Heart right ventricle (tissue), 16 donors: Measurements from ENCODE around the gene SH2D3C. TPM values are rescaled to one million over a fixed set of nuclear protein-coding genes. Genes with fewer than 3 reads are reported as not detected.

Experiments
- ATAC-seq, 8 donors: fragments of 200-7000 bp; cut with Tn5 transposase; one replicate each; pipeline ENCODE4 v1.9.1; 2020; ENCODE audit warnings: mild to moderate bottlenecking in 8 of 8, moderate library complexity in 8 of 8, moderate number of reproducible peaks in 1 of 8
- DNase-seq, 2 donors: peaks; one replicate each; pipeline ENCODE4 v3.0.0-alpha.2; 2020
- H3K27ac ChIP-seq, 10 donors: fragments of 200-600 bp; sonication (generic) in 2 of 10; one replicate each; pipeline versions ENCODE4 v1.5.0 to v1.8.0; 2020 to 2022; ENCODE audit warnings: mild to moderate bottlenecking in 3 of 10
- H3K27me3 ChIP-seq, 7 donors: fragments of 200-600 bp; one replicate each; pipeline ENCODE4 v1.8.0; 2021 to 2022; ENCODE audit warnings: mild to moderate bottlenecking in 2 of 7
- H3K36me3 ChIP-seq, 9 donors: fragments of 200-600 bp; sonication (generic) in 1 of 9; one replicate each; pipeline versions ENCODE4 v1.5.0 to v1.8.0; 2020 to 2022; ENCODE audit warnings: mild to moderate bottlenecking in 2 of 9
- H3K4me1 ChIP-seq, 9 donors: fragments of 200-600 bp; sonication (generic) in 1 of 9; one replicate each; pipeline versions ENCODE4 v1.5.0 to v1.8.0; 2020 to 2022; ENCODE audit warnings: mild to moderate bottlenecking in 4 of 9
- H3K4me3 ChIP-seq, 10 donors: fragments of 200-600 bp; sonication (generic) in 2 of 10; one replicate each; pipeline versions ENCODE4 v1.5.0 to v1.8.0; 2020 to 2022; ENCODE audit warnings: mild to moderate bottlenecking in 7 of 10, moderate library complexity in 2 of 10
- H3K9me3 ChIP-seq, 11 donors: fragments of 200-600 bp in 10 of 11; sonication (generic) in 2 of 11; one replicate each; pipeline versions ENCODE4 v1.5.0 to v1.8.0; 2013 to 2022; ENCODE audit warnings: mild to moderate bottlenecking in 2 of 11, control low read depth in 1 of 11, moderate library complexity in 1 of 11
- WGBS, 2 donors: extraction: QIAGEN DNeasy Blood & Tissue Kit; methylation state at CpG; one replicate each; pipeline ENCODE4 v1.1.7; 2013; ENCODE audit warnings: inconsistent platforms in 1 of 2; 5-methylcytosine and 5-hydroxymethylcytosine counted together
- intact Hi-C, 10 donors: fragments of 100-400 bp; cut with DNase I; formaldehyde crosslinking; loops; one replicate each; pipeline versions ENCODE4 v1.11.1 to v1.14.2; 2022
- polyA plus RNA-seq, 2 donors: library from polyadenylated mRNA; stranded (reverse); fragments of 200-250 nt; gene quantifications; one replicate each; pipeline ENCODE4 v1.2.3, GENCODE V29; 2013
- total RNA-seq, 10 donors: library from RNA; stranded (reverse); fragmentation: NEBNext Ultra II Directional in 3 of 10; extraction: Animal tissue kit (Norgen Biotek cat#: 25700) in 3 of 10; gene quantifications; one replicate each; pipeline versions ENCODE4 v1.2.1 to v1.2.4, GENCODE V29; 2021 to 2023
- TF ChIP-seq, protein P1 (sequence below), 9 donors: fragments of 200-600 bp; sonication (generic) in 2 of 9; IDR thresholded peaks; one replicate each; pipeline versions ENCODE4 v1.5.0 to v1.8.0; 2021 to 2022; ENCODE audit warnings: antibody characterized with exemption in 9 of 9, mild to moderate bottlenecking in 5 of 9, moderate library complexity in 1 of 9
- donor health status: Arrhythmogenic right ventricular cardiomyopathy.
- donor health status: ischemic (EF 13 %, LVEDD 7.1; RV severe dilation, severe dysfunction).
- donor health status: healthy with polysubstance abuse.
- donor health status: DM: no; HTN: yes; CAD: no.
- donor health status: DM: no; HTN: no; CAD: no.
- donor health status: ischemic (EF 25% LVEDD 6.9; RV normal size, moderate dysfunction).
- donor health status: ischemic (EF 25% LVEDD 5.7; RV mildly dilated, moderate dysfunction).
- donor health status: healthy.
- donor health status: DM: yes; HTN: yes; CAD: no.
- donor health status: Ischemic cardiomyopathy.
- donor health status: ischemic (EF 35%, LVEDD 5.7; RV mildly dilated, moderate dysfunction).
- donor health status: nonischemic (EF 11% LVEDD 7.7; RV severe dilation, severe dysfunction).
- donor health status: DM: yes; HTN: yes; CAD: no.
- donor health status: PGD.
- donor health status: ischemic (EF 29% LVEDD 5.4; RV normal size, mild dysfunction).
- donor health status: nonischemic (EF 23%, LVEDD 6.1; RV moderate dilation, normal function).

Gene SH2D3C
- total and polyA plus RNA-seq, 12 donors = 10.9 to 36.7 (median 18.8) TPM

DNA sequence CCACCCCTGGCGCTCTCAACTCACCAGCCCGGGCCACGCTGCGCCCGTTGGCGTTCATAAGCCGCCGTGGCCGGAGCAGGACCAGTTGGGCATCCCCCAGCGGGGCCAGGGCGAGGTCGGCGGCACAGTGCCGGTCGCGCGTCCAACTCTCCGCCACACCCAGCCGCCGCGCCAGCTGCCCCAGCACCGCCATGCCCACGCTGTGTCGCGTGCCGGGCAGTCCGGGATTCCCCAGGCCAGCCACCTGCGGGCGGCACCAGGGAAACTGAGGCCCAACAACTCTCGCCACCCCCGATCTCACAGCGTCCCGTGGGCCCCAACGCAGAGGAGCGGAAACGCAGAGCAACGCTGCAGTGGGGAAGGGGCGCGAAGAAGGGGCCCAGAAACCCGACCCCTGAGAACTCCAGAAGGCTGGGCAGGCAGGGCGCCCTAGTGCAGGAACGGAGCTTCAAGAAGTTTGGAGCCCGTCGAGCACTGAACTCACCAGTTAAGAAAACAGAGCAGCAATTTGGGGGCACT is 63.5 kb downstream of the SH2D3C start:
- TF ChIP-seq, protein P1, sequence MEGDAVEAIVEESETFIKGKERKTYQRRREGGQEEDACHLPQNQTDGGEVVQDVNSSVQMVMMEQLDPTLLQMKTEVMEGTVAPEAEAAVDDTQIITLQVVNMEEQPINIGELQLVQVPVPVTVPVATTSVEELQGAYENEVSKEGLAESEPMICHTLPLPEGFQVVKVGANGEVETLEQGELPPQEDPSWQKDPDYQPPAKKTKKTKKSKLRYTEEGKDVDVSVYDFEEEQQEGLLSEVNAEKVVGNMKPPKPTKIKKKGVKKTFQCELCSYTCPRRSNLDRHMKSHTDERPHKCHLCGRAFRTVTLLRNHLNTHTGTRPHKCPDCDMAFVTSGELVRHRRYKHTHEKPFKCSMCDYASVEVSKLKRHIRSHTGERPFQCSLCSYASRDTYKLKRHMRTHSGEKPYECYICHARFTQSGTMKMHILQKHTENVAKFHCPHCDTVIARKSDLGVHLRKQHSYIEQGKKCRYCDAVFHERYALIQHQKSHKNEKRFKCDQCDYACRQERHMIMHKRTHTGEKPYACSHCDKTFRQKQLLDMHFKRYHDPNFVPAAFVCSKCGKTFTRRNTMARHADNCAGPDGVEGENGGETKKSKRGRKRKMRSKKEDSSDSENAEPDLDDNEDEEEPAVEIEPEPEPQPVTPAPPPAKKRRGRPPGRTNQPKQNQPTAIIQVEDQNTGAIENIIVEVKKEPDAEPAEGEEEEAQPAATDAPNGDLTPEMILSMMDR (IDR thresholded peaks at IDR 0.05) = no peak
- H3K9me3 ChIP-seq = no peaks in the 10 kb centered on the region
- no peaks in the 10 kb centered on the region for H3K36me3 ChIP-seq
- H3K27me3 ChIP-seq = no peaks in the 10 kb centered on the region
- H3K27ac ChIP-seq = peak overlapping the region in 9 of 10 donors; percentile 37 to 91 (median 87)
- intact Hi-C loops = loop anchor here in 3 of 10 donors (5.0 kb wide), 1 partner anchor 103 kb away; the partner anchor contains the start of gene STXBP1 (in 3 of the 3)
- WGBS, 2 donors = 0% methylated on average over 42 to 44 of the region's 44 CpGs
- H3K4me3 ChIP-seq = peak overlapping the region; percentile 52 to 95 (median 82)
- peak in 1 of 2 donors; percentile 40 for DNase-seq
- peaks cover 5 to 23% (median 18%) of the 10 kb centered on the region in 9 donors for H3K4me1 ChIP-seq
- peak in 7 of 8 donors; percentile 5 to 40 (median 14) for ATAC-seq

DNA sequence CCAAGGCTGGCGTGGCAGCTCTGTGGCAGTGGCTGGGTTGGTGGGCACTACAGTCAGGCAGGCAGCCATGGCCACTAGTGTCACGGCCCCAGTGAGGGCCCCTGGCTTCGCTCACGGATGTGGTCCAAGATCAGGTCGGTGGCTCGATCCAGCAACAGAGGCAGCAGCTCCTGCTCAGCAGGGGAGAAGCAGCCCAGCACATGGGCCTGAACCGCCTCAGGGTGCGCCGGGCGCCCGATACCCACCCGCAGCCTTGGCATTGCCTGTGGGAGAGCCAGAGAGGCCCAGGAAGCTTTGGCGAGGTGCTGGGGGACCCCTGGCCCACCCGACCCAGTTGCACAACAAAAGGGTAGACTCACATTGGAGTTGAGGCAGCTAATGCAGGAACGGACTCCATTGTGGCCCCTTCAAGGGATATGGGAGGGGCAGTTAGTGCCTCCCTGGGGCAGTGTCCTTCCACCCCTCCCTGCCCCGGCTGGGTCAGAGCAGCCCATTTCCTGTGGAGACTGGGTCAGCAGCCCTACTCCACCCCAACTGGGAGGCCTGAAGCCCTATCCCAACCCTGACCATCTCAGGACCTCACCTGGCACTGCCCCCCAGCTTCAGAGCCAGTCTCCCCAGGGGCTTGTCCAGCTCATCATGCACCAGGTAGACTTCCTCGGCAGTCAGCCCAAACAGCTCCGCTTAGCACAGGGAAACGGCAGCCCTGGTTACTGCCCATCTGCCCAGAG is 64.3 kb downstream of the SH2D3C start:
- Histone ChIP-seq H3K36me3 (no peaks in the 10 kb centered on the region), H3K9me3 (no peaks in the 10 kb centered on the region), H3K27me3 (no peaks in the 10 kb centered on the region), H3K4me1 (peaks cover 5 to 23% (median 18%) of the 10 kb centered on the region in 9 donors), H3K4me3 (peak overlapping the region in 9 of 10 donors; percentile 52 to 95 (median 83)), H3K27ac (peak overlapping the region in 1 of 10 donors; percentile 87)
- ATAC-seq = no peak
- 78 to 79% methylated on average over 18 to 19 of the region's 19 CpGs for WGBS, 2 donors
- DNase-seq = no peak
- TF ChIP-seq, protein P1 (IDR thresholded peaks at IDR 0.05) = no peak
- intact Hi-C loops = no loop called here

DNA sequence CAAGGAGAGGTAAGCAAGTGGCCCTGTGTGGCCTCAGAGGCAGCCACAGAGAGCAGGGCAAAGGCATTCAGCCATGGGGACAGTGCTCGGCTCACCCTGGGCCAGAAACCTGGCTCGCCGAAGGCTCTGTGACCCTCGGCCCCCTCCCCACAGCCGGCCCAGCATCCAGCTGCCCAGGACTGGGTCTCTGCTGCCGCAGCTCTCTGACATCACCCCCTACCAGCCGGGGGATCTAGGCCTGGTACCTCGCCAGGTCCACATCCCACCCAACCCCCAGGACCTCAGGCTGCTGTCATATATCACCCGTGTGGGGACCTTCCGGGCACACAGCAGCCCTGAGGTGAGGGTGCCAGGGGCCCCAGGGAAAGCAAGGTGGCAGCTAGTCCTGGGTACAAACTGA is 65.6 kb downstream of the SH2D3C start:
- TF ChIP-seq, protein P1 (IDR thresholded peaks at IDR 0.05) = no peak
- Histone ChIP-seq H3K4me3 (no peak overlapping the region), H3K27ac (no peak overlapping the region), H3K4me1 (peaks cover 5 to 23% (median 18%) of the 10 kb centered on the region in 9 donors), H3K9me3 (no peaks in the 10 kb centered on the region), H3K36me3 (no peaks in the 10 kb centered on the region), H3K27me3 (no peaks in the 10 kb centered on the region)
- WGBS, 2 donors = 95 to 96% methylated on average over 10 of the region's 10 CpGs
- no peak for DNase-seq
- ATAC-seq = no peak
- intact Hi-C loops = no loop called here

DNA sequence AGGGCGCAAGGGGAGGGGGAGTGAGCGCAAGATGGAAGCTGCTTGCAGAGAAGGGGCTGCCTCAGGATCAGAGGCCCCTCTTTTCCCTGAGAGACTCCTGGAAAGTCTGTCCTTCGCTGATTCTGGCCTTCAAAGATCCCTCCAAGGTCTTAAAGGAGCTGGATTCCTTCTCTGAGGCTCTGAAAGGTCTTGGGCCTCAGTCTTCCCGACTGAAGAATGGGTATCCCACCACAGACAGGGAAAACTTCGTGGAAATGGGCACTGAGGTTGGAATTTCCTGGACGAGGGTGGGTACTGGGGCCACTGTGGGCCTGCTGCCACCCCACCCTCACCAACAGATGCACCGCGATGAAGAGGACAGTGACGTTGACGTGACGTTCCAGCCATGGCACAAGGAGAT is 66.1 kb downstream of the SH2D3C start:
- Histone ChIP-seq H3K9me3 (no peaks in the 10 kb centered on the region), H3K36me3 (no peaks in the 10 kb centered on the region), H3K27me3 (no peaks in the 10 kb centered on the region), H3K4me3 (no peak overlapping the region), H3K4me1 (peaks cover 4 to 23% (median 18%) of the 10 kb centered on the region in 9 donors), H3K27ac (no peak overlapping the region)
- intact Hi-C loops = no loop called here
- 90 to 91% methylated on average over 11 of the region's 11 CpGs for WGBS, 2 donors
- DNase-seq = no peak
- ATAC-seq = no peak
- TF ChIP-seq, protein P1 (IDR thresholded peaks at IDR 0.05) = no peak
